Parathyroid adenoma (tissue), 2 donors: Measurements from ENCODE around the gene PSMA2.

Source experiments
- H2AFZ ChIP-seq: fragments of 300-600 bp; sonication (generic); one replicate; pipeline ENCODE4 v1.7.0; 2017; ENCODE audit warnings: antibody characterized with exemption, mild to moderate bottlenecking
- H3K27ac ChIP-seq: fragments of 300-600 bp; sonication (generic); one replicate; pipeline ENCODE4 v1.7.0; 2017
- H3K27me3 ChIP-seq: fragments of 300-600 bp; sonication (generic); one replicate; pipeline ENCODE4 v1.7.0; 2017; ENCODE audit warnings: low read length; ENCODE audit not compliant: control insufficient read depth, insufficient read depth
- H3K36me3 ChIP-seq: fragments of 300-600 bp; sonication (generic); one replicate; pipeline ENCODE4 v1.7.0; 2017; ENCODE audit warnings: low read length; ENCODE audit not compliant: control insufficient read depth, insufficient read depth
- H3K4me1 ChIP-seq: fragments of 300-600 bp; sonication (generic); one replicate; pipeline ENCODE4 v1.7.0; 2017; ENCODE audit warnings: control low read depth
- H3K4me2 ChIP-seq: fragments of 300-600 bp; sonication (generic); one replicate; pipeline ENCODE4 v1.7.0; 2017; ENCODE audit warnings: low read length
- H3K4me3 ChIP-seq: fragments of 300-600 bp; sonication (generic); one replicate; pipeline ENCODE4 v1.7.0; 2017; ENCODE audit warnings: low read depth, low read length
- H3K79me2 ChIP-seq: fragments of 300-600 bp; sonication (generic); one replicate; pipeline ENCODE4 v1.7.0; 2017; ENCODE audit warnings: control low read depth
- H3K9ac ChIP-seq: fragments of 300-600 bp; sonication (generic); one replicate; pipeline ENCODE4 v1.7.0; 2017; ENCODE audit warnings: mild to moderate bottlenecking
- H3K9me3 ChIP-seq: fragments of 300-600 bp; sonication (generic); one replicate; pipeline ENCODE4 v1.7.0; 2017; ENCODE audit warnings: low read length; ENCODE audit not compliant: control insufficient read depth
- TF ChIP-seq, protein P1 (sequence below): fragments of 300-600 bp; sonication (generic); IDR thresholded peaks from one replicate; pipeline ENCODE4 v1.7.0; 2017; ENCODE audit warnings: antibody characterized with exemption, mild to moderate bottlenecking
- donor health status: primary hyperparathyroidism.

PSMA2 gene

GRCh38 chr7:42929449-42929848 lies 2.5 kb downstream of the PSMA2 start:
- H3K9ac ChIP-seq = no peak overlapping the region
- H3K27ac ChIP-seq = no peak overlapping the region
- no peaks in the 10 kb centered on the region for H3K9me3 ChIP-seq
- peaks cover 49% of the 10 kb centered on the region for H3K79me2 ChIP-seq
- peaks cover 7% of the 10 kb centered on the region for H3K4me1 ChIP-seq
- TF ChIP-seq, protein P1, sequence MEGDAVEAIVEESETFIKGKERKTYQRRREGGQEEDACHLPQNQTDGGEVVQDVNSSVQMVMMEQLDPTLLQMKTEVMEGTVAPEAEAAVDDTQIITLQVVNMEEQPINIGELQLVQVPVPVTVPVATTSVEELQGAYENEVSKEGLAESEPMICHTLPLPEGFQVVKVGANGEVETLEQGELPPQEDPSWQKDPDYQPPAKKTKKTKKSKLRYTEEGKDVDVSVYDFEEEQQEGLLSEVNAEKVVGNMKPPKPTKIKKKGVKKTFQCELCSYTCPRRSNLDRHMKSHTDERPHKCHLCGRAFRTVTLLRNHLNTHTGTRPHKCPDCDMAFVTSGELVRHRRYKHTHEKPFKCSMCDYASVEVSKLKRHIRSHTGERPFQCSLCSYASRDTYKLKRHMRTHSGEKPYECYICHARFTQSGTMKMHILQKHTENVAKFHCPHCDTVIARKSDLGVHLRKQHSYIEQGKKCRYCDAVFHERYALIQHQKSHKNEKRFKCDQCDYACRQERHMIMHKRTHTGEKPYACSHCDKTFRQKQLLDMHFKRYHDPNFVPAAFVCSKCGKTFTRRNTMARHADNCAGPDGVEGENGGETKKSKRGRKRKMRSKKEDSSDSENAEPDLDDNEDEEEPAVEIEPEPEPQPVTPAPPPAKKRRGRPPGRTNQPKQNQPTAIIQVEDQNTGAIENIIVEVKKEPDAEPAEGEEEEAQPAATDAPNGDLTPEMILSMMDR = no peak
- no peak overlapping the region for H2AFZ ChIP-seq
- H3K4me3 ChIP-seq = no peak overlapping the region
- H3K27me3 ChIP-seq = no peaks in the 10 kb centered on the region
- H3K4me2 ChIP-seq = no peak overlapping the region
- H3K36me3 ChIP-seq = no peaks in the 10 kb centered on the region

- Histone ChIP-seq H3K9ac (no peak overlapping the region), H3K4me2 (no peak overlapping the region), H3K9me3 (no peaks in the 10 kb centered on the region), H3K4me1 (peaks cover 7% of the 10 kb centered on the region), H3K36me3 (no peaks in the 10 kb centered on the region), H3K27ac (no peak overlapping the region), H3K79me2 (peaks cover 48% of the 10 kb centered on the region), H3K4me3 (no peak overlapping the region), H2AFZ (no peak overlapping the region), H3K27me3 (no peaks in the 10 kb centered on the region)
- TF ChIP-seq, protein P1 = no peak
Measured at GRCh38 chr7:42928754-42929153, 3.2 kb downstream of the PSMA2 start.

DNA sequence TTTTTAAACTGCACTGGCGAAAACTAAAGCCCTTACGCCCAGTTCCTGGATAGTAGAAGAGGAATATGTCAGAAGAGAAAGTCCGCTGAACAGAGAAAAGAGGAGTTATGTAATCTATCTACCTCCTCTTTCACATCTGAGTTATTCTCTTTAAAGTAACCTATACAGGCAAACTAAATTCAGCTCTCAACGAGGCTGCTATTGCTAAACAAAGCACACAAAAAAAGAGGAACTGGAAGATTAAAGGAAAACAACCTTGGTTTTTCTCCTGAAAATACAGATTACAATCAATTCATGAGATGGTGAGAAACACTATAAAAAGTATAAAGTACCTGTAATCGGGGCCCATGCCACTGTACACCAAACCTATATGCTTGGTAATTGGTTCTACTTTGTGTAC lies 5.8 kb downstream of the PSMA2 start:
- H3K9ac ChIP-seq = no peak overlapping the region
- H3K79me2 ChIP-seq = peaks cover 34% of the 10 kb centered on the region
- H3K27ac ChIP-seq = no peak overlapping the region
- TF ChIP-seq, protein P1 = no peak
- no peaks in the 10 kb centered on the region for H3K9me3 ChIP-seq
- no peak overlapping the region for H3K4me2 ChIP-seq
- peaks cover 4% of the 10 kb centered on the region for H3K4me1 ChIP-seq
- H2AFZ ChIP-seq = no peak overlapping the region
- no peaks in the 10 kb centered on the region for H3K36me3 ChIP-seq
- no peaks in the 10 kb centered on the region for H3K27me3 ChIP-seq
- no peak overlapping the region for H3K4me3 ChIP-seq

- Histone ChIP-seq H3K4me3 (no peak overlapping the region), H3K36me3 (no peaks in the 10 kb centered on the region), H3K79me2 (peaks cover 28% of the 10 kb centered on the region), H2AFZ (no peak overlapping the region), H3K4me2 (no peak overlapping the region), H3K9me3 (no peaks in the 10 kb centered on the region), H3K4me1 (peaks cover 4% of the 10 kb centered on the region), H3K9ac (no peak overlapping the region), H3K27ac (no peak overlapping the region), H3K27me3 (no peaks in the 10 kb centered on the region)
- TF ChIP-seq, protein P1 = no peak
Measured at GRCh38 chr7:42925630-42926029, 6.3 kb downstream of the PSMA2 start.

DNA sequence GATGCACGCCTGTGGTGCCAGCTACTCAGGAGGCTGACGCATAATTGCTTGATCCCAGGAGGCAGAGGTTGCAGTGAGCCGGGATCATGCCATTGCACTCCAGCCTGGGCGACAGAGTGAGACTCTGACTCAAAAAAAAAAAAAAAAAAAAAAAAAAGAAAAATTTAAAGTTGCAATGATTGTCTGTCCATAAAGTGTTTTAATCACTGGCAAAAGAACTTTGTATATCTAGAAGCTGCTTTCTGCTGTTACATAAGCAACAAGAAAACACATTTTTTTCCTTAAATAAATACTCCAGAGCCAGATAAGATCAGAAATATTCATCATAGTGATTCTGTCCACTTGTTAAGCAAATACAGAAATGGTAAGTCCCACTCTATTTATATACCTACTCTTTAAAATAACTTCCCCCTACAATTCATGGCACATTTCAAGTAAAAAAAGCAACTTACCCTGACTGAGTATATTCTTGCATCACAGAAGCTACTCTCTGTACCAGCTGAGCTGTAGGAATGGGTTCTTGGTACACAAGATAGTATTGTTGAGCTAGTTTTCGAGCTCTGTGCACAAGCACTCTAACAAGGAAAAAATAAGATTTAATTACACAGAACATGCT lies 7.6 kb downstream of the PSMA2 start:
- H3K79me2 ChIP-seq = peaks cover 15% of the 10 kb centered on the region
- H3K9me3 ChIP-seq = no peaks in the 10 kb centered on the region
- TF ChIP-seq, protein P1 = no peak
- no peaks in the 10 kb centered on the region for H3K36me3 ChIP-seq
- H3K9ac ChIP-seq = no peak overlapping the region
- H3K4me1 ChIP-seq = peaks cover 4% of the 10 kb centered on the region
- H3K27me3 ChIP-seq = no peaks in the 10 kb centered on the region
- no peak overlapping the region for H2AFZ ChIP-seq
- H3K27ac ChIP-seq = no peak overlapping the region
- no peak overlapping the region for H3K4me2 ChIP-seq
- H3K4me3 ChIP-seq = no peak overlapping the region
